T-helper 2 cell treated with Interferon-gamma antibody and Interleukin-4, amounts not matched to agents 5 μg/mL and 100 μg/mL, for 36 hours (primary cell): ENCODE measurements around the gene ERAL1.
"Not testable (repeated sequence)": the region's sequence is repeated elsewhere in the genome, so short reads cannot be mapped to it uniquely, and the experiment has no call there.

ENCODE experiments used
- DNase-seq: peaks from one replicate; pipeline ENCODE4 v3.0.0; 2021; ENCODE audit warnings: low spot score
- H3K27ac Mint-ChIP-seq: one replicate; pipeline ENCODE4 v1.8.0; 2021; ENCODE audit warnings: mild to moderate bottlenecking, mixed read lengths
- H3K27me3 Mint-ChIP-seq: one replicate; pipeline ENCODE4 v1.8.0; 2021; ENCODE audit warnings: low read depth, mixed read lengths
- H3K36me3 Mint-ChIP-seq: one replicate; pipeline ENCODE4 v1.8.0; 2021; ENCODE audit warnings: low read depth, mixed read lengths
- H3K4me1 Mint-ChIP-seq: one replicate; pipeline ENCODE4 v1.8.0; 2021; ENCODE audit warnings: low read depth, mixed read lengths
- H3K4me3 Mint-ChIP-seq: one replicate; pipeline ENCODE4 v1.8.0; 2022; ENCODE audit warnings: mild to moderate bottlenecking, moderate library complexity, mixed read lengths
- H3K9me3 Mint-ChIP-seq: one replicate; pipeline ENCODE4 v1.8.0; 2021; ENCODE audit warnings: mixed read lengths

Gene ERAL1

DNA sequence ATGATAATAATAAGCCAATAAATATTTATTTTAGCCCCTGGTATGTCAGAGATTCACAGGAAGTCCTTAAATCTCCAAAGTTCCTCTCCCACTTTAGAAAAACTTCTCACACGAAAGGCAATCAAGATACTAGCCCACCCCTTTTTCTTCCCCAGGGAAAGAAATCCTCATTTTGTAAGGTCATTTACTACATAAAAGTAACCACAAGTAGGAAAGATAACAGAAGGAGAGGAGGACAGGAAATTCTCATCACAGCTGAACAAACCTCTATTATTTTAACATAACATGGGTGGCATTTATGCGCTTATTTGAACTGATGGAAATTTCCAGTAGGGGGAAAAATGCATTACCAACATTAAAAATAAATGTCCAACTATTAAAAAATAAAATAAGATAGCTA, 15.6 kb upstream of the ERAL1 start:
- Mint-ChIP-seq H3K27me3 (no peaks in the 10 kb centered on the region), H3K4me1 (peaks cover 13% of the 10 kb centered on the region), H3K36me3 (peaks cover 7% of the 10 kb centered on the region), H3K27ac (peak overlapping the region; percentile 49), H3K9me3 (no peaks in the 10 kb centered on the region), H3K4me3 (no peak overlapping the region)
- no peak for DNase-seq

GRCh38 chr17:28841901-28842281, 12.9 kb upstream of the ERAL1 start:
- peaks cover 13% of the 10 kb centered on the region for H3K4me1 Mint-ChIP-seq
- DNase-seq: no peak
- no peaks in the 10 kb centered on the region for H3K9me3 Mint-ChIP-seq
- H3K36me3 Mint-ChIP-seq: peaks cover 7% of the 10 kb centered on the region
- peak overlapping the region; percentile 96 for H3K27ac Mint-ChIP-seq
- H3K4me3 Mint-ChIP-seq: peak overlapping the region; percentile 99
- no peaks in the 10 kb centered on the region for H3K27me3 Mint-ChIP-seq

GRCh38 chr17:28842282-28843012, 12.4 kb upstream of the ERAL1 start, which contains the start of gene FAM222B:
TSS of gene FAM222B (minus strand) at chr17:28842790. CDS start at chr17:28766667, 76,123 bp downstream.
- Mint-ChIP-seq H3K36me3 (peaks cover 7% of the 10 kb centered on the region), H3K27ac (peak within 1 kb of the TSS; percentile 96), H3K4me1 (peaks cover 13% of the 10 kb centered on the region), H3K4me3 (peak within 1 kb of the TSS; percentile 99), H3K9me3 (no peaks in the 10 kb centered on the region), H3K27me3 (no peaks in the 10 kb centered on the region)
- peak; percentile 92 for DNase-seq

GRCh38 chr17:28843816-28844148, 11.0 kb upstream of the ERAL1 start:
- Mint-ChIP-seq H3K9me3 (no peaks in the 10 kb centered on the region), H3K36me3 (peaks cover 7% of the 10 kb centered on the region), H3K27ac (no peak overlapping the region), H3K4me1 (peaks cover 13% of the 10 kb centered on the region), H3K4me3 (peak overlapping the region; percentile 48), H3K27me3 (no peaks in the 10 kb centered on the region)
- no peak for DNase-seq

DNA sequence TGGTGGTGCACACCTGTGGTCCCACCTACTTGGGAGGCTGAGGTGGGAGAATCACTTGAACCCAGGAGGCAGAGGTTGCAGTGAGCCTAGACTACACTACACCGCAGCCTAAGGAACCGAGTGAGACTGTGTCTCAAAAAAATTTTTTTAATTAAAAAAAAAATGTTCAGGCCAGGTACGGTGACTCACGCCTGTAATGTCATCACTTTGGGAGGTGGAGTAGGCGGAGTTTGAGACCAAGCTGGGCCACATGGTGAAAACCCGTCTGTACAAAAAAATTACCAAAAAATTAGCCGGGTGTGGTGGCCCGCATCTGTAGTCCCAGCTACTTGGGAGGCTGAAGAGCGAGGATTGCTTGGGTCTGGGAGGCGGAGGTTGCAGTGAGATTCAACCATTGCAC, 8.6 kb upstream of the ERAL1 start:
- Mint-ChIP-seq H3K4me1 (peaks cover 4% of the 10 kb centered on the region), H3K9me3 (no peaks in the 10 kb centered on the region), H3K27me3 (no peaks in the 10 kb centered on the region), H3K27ac (no peak overlapping the region), H3K36me3 (peaks cover 5% of the 10 kb centered on the region), H3K4me3 (no peak overlapping the region)
- DNase-seq: no peak

DNA sequence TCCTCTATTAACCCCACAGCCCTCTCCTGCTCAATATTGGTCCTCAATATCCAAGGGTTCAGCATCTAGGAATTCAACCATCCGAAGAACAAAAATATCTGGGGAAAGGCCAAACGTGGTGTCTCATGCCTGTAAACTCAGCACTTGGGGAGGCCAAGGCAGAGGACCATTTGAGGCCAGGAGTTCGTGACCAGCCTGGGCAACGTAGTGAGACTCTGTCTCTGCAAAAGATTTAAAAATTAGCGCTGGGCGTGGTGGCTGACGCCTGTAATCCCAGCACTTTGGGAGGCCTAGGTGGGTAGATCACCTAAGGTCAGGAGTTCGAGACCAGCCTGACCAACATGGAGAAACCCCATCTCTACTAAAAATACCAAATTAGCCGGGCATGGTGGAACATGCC, 8.1 kb upstream of the ERAL1 start:
- H3K9me3 Mint-ChIP-seq, H3K4me1 Mint-ChIP-seq, H3K27me3 Mint-ChIP-seq, H3K27ac Mint-ChIP-seq, H3K36me3 Mint-ChIP-seq, DNase-seq, H3K4me3 Mint-ChIP-seq: not testable (repeated sequence)

GRCh38 chr17:28848667-28849066, 6.1 kb upstream of the ERAL1 start:
- peak; percentile 30 for DNase-seq
- not testable (repeated sequence) for H3K4me1 Mint-ChIP-seq, H3K27ac Mint-ChIP-seq, H3K36me3 Mint-ChIP-seq, H3K4me3 Mint-ChIP-seq, H3K27me3 Mint-ChIP-seq, H3K9me3 Mint-ChIP-seq

DNA sequence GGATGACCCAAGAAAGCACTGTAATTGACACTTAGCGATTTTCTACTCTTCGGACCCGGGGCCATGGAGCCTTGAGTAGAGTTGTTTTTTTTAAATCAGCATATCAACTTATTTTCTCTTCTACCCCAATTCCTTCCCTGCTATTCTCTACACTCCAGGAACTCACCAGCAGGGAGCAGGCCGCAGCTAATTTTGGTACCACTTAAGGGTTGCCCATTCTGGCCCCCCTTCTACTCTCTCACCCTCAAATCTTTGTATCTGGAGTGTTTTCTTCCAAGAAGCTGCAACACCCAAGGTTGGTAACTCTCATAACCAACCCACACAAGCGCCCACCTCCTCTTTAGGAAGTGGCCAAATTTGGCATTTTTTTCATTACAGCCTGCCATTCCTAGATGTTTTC, 5.5 kb upstream of the ERAL1 start:
- Mint-ChIP-seq H3K4me1 (no peaks in the 10 kb centered on the region), H3K4me3 (no peak overlapping the region), H3K27ac (no peak overlapping the region), H3K36me3 (no peaks in the 10 kb centered on the region), H3K27me3 (no peaks in the 10 kb centered on the region), H3K9me3 (no peaks in the 10 kb centered on the region)
- DNase-seq: no peak

- Mint-ChIP-seq H3K27ac (no peak overlapping the region), H3K4me3 (no peak overlapping the region), H3K27me3 (no peaks in the 10 kb centered on the region), H3K36me3 (peaks cover 13% of the 10 kb centered on the region), H3K9me3 (no peaks in the 10 kb centered on the region), H3K4me1 (peaks cover 12% of the 10 kb centered on the region)
- DNase-seq: no peak
Observed at GRCh38 chr17:28853295-28853694, 1.5 kb upstream of the ERAL1 start.

GRCh38 chr17:28855336-28855679, 492 bp downstream of the ERAL1 start:
- no peaks in the 10 kb centered on the region for H3K27me3 Mint-ChIP-seq
- peak overlapping the region; percentile 93 for H3K4me3 Mint-ChIP-seq
- DNase-seq: no peak
- no peaks in the 10 kb centered on the region for H3K9me3 Mint-ChIP-seq
- peak overlapping the region; percentile 90 for H3K27ac Mint-ChIP-seq
- H3K36me3 Mint-ChIP-seq: peaks cover 22% of the 10 kb centered on the region
- peaks cover 12% of the 10 kb centered on the region for H3K4me1 Mint-ChIP-seq

DNA sequence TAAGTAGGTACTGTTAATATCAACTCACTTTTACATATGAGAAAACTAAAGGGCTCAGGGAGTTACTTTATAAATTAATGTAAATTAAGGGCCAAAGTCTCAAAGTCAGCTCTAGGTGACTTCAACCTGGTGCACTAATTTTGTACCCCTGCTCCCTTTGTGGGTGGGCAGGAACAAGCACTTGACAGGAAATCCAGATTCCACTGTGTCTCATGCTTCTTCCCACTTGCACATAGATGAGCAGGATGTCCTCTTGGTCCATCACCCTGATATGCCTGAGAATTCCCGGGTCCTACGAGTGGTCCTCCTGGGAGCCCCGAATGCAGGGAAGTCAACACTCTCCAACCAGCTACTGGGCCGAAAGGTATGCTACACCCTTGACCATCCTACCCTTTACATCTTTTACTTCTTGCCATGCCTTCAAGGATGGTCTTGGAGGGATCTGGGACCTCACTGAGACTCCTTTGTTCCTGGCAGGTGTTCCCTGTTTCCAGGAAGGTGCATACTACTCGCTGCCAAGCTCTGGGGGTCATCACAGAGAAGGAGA, 1.3 kb downstream of the ERAL1 start:
- H3K4me3 Mint-ChIP-seq: peak overlapping the region; percentile 93
- H3K4me1 Mint-ChIP-seq: peaks cover 12% of the 10 kb centered on the region
- H3K36me3 Mint-ChIP-seq: peaks cover 25% of the 10 kb centered on the region
- no peaks in the 10 kb centered on the region for H3K27me3 Mint-ChIP-seq
- no peak for DNase-seq
- peak overlapping the region; percentile 31 for H3K27ac Mint-ChIP-seq
- no peaks in the 10 kb centered on the region for H3K9me3 Mint-ChIP-seq

DNA sequence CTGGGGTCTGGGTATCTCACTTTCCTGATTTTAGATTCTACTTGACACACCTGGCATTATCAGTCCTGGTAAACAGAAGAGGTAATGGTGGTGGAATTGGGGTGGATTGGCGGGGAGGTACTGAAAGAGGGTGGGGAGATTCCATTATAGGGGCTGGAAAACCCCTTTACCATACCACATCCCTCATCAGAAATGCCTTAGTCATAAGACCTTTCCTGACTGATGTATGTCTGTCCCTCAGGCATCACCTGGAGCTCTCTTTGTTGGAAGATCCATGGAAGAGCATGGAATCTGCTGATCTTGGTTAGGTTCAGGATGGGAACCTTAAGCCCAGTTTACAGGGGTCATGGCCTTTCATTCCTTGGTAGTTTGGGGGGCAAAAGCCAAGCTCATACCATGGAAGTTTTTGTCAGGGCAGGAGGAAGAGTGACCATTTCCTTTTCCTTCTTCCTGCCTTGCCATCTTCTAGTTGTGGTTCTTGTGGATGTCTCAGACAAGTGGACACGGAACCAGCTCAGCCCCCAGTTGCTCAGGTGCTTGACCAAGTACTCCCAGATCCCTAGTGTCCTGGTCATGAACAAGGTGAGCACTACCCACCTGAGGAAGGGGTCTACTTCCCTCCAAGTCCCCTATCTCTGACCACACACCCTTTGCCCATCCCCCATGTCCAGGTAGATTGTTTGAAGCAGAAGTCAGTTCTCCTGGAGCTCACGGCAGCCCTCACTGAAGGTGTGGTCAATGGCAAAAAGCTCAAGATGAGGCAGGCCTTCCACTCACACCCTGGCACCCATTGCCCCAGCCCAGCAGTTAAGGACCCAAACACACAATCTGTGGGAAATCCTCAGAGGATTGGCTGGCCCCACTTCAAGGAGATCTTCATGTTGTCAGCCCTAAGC, 3.3 kb downstream of the ERAL1 start:
- Mint-ChIP-seq H3K4me3 (no peak overlapping the region), H3K4me1 (peaks cover 12% of the 10 kb centered on the region), H3K27ac (peak overlapping the region; percentile 1), H3K36me3 (peaks cover 25% of the 10 kb centered on the region), H3K27me3 (no peaks in the 10 kb centered on the region), H3K9me3 (no peaks in the 10 kb centered on the region)
- DNase-seq: no peak

- Mint-ChIP-seq H3K27ac (no peak overlapping the region), H3K4me3 (no peak overlapping the region), H3K36me3 (peaks cover 25% of the 10 kb centered on the region), H3K9me3 (no peaks in the 10 kb centered on the region), H3K4me1 (peaks cover 12% of the 10 kb centered on the region), H3K27me3 (no peaks in the 10 kb centered on the region)
- no peak for DNase-seq
Observed at GRCh38 chr17:28858801-28859355, 4.1 kb downstream of the ERAL1 start.

- Mint-ChIP-seq H3K9me3 (no peaks in the 10 kb centered on the region), H3K36me3 (peaks cover 25% of the 10 kb centered on the region), H3K4me1 (peaks cover 7% of the 10 kb centered on the region), H3K27ac (no peak overlapping the region), H3K27me3 (no peaks in the 10 kb centered on the region), H3K4me3 (no peak overlapping the region)
- no peak for DNase-seq
Observed at GRCh38 chr17:28860363-28860808, 5.6 kb downstream of the ERAL1 start.
